ENCODE data around the gene USP30. TPM values are rescaled to one million over a fixed set of nuclear protein-coding genes. Genes with fewer than 3 reads are reported as not detected.

Gene USP30
- total RNA-seq, 1 donor from 2014 or later: 12.1 TPM

DNA sequence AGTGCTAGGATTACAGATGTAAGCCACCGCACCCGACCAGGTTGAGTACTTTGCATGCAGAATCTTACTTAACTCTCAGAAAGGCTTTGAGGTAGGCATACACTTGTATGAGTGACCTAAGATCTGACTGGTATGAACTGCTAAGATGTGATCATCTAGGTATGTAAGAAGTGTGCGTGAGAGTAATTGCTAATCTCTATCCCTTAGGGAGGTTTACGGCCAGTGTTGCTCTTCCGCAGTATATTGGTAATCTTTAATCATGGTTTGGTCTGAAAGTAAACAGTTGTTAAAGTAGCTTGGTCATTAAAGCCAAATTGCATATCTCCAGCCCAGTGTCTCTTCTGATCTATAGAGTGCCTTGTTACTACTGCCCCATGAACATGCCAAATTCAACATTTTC is 52.8 kb downstream of the USP30 start:
- DNase-seq: no peak
- TF ChIP-seq, protein P1, sequence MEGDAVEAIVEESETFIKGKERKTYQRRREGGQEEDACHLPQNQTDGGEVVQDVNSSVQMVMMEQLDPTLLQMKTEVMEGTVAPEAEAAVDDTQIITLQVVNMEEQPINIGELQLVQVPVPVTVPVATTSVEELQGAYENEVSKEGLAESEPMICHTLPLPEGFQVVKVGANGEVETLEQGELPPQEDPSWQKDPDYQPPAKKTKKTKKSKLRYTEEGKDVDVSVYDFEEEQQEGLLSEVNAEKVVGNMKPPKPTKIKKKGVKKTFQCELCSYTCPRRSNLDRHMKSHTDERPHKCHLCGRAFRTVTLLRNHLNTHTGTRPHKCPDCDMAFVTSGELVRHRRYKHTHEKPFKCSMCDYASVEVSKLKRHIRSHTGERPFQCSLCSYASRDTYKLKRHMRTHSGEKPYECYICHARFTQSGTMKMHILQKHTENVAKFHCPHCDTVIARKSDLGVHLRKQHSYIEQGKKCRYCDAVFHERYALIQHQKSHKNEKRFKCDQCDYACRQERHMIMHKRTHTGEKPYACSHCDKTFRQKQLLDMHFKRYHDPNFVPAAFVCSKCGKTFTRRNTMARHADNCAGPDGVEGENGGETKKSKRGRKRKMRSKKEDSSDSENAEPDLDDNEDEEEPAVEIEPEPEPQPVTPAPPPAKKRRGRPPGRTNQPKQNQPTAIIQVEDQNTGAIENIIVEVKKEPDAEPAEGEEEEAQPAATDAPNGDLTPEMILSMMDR (IDR thresholded peaks at IDR 0.05; ENCODE audit: borderline replicate concordance): no peak
- Histone ChIP-seq H3K36me3 (peaks cover 71% of the 10 kb centered on the region), H3K27ac (replicated peaks) (no peak overlapping the region), H3K4me1 (peaks cover 11% of the 10 kb centered on the region), H3K27me3 (ENCODE audit: low read depth) (no peaks in the 10 kb centered on the region), H3K9me3 (replicated peaks) (no peaks in the 10 kb centered on the region), H3K4me3 (no peak overlapping the region)
- intact Hi-C loops (cut with micrococcal nuclease): no loop called here

DNA sequence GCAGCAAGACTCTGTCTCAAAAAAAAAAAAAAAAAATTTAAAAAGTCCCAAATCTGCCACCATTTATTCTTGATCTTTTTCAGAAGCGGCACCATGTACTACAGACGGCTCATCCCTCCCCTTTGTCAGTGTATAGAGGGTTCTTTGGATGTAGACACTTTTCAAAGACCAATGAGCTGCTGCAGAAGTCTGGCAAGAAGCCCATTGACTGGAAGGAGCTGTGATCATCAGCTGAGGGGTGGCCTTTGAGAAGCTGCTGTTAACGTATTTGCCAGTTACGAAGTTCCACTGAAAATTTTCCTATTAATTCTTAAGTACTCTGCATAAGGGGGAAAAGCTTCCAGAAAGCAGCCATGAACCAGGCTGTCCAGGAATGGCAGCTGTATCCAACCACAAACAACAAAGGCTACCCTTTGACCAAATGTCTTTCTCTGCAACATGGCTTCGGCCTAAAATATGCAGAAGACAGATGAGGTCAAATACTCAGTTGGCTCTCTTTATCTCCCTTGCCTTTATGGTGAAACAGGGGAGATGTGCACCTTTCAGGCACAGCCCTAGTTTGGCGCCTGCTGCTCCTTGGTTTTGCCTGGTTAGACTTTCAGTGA is 57.5 kb downstream of the USP30 start:
- H3K4me1 ChIP-seq: peaks cover 44% of the 10 kb centered on the region
- TF ChIP-seq, protein P1 (IDR thresholded peaks at IDR 0.05; ENCODE audit: borderline replicate concordance): no peak
- H3K9me3 ChIP-seq (replicated peaks): no peaks in the 10 kb centered on the region
- no peaks in the 10 kb centered on the region for H3K27me3 ChIP-seq (ENCODE audit: low read depth)
- no peak overlapping the region for H3K4me3 ChIP-seq
- H3K36me3 ChIP-seq: peaks cover 31% of the 10 kb centered on the region
- peak overlapping the region; percentile 97 for H3K27ac ChIP-seq (replicated peaks)
- intact Hi-C loops (cut with micrococcal nuclease): no loop called here
- DNase-seq: no peak

DNA sequence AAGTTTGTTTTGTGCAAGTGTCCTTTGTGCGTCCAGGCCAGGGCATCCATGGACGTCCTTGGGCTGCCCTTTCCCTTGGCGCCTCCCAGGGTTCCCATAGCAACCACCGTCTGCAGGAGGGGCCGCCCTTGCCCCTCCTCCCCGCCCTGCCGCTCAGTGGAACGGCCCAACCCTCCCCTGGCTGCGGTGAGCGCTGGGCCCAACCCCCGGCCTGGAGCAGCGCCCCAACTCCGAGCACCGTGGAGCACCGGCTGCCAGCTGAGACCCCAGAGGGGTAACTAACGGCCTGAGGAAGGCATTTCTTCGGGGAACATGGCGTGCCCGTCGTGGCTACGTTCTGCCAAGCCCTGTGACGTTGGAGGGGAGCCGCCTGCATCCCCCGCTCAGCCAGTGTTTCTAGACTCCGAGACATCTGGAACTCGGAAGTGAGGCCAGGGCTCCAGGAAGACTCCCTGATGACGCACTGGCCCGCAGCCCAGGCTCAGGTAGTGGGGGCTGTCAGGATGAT is 58.7 kb downstream of the USP30 start:
- H3K27me3 ChIP-seq (ENCODE audit: low read depth): no peaks in the 10 kb centered on the region
- H3K4me1 ChIP-seq: peaks cover 55% of the 10 kb centered on the region
- TF ChIP-seq, protein P1 (IDR thresholded peaks at IDR 0.05; ENCODE audit: borderline replicate concordance): no peak
- H3K36me3 ChIP-seq: peaks cover 19% of the 10 kb centered on the region
- H3K9me3 ChIP-seq (replicated peaks): no peaks in the 10 kb centered on the region
- peak overlapping the region; percentile 71 for H3K4me3 ChIP-seq
- peak overlapping the region; percentile 97 for H3K27ac ChIP-seq (replicated peaks)
- intact Hi-C loops (cut with micrococcal nuclease): no loop called here
- peak; percentile 94 for DNase-seq

DNA sequence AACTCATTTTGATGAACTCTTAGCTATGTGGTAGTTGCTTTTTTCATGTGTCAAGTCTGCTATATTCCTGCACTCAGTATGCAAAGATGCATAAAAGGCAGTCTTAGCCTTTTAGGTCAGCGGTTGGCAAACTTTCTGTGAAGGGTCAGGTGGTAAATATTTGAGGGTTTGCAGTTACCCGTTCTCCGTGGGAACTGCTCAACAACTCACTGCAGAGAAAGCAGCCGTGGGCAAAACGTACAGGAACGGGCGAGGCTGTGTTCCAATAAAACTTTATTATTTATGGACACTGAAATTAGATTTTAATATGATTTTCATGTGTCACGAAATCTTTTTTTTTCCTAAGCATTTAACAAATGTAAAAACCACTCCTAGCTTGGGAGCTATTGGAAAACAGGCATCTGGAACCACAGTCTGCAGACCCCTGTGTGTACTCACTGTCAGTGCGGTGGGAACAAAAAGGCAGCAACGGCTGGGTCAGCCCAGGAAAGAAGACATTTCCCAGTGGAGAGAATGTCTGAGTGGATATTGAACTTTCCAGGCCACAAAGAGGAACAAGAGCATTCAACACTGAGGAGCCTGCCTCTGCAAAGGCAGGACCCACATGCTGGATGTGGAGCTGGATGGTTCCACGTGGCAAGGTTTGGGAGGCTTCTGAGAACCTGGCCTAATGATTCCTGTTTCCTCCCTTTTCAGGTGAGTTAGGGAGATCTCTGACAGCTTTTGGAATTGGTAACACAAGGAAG is 60.5 kb downstream of the USP30 start:
- TF ChIP-seq, protein P1 (IDR thresholded peaks at IDR 0.05; ENCODE audit: borderline replicate concordance): no peak
- Histone ChIP-seq H3K9me3 (replicated peaks) (no peaks in the 10 kb centered on the region), H3K4me1 (peaks cover 73% of the 10 kb centered on the region), H3K36me3 (peaks cover 4% of the 10 kb centered on the region), H3K27ac (replicated peaks) (peak overlapping the region; percentile 97), H3K27me3 (ENCODE audit: low read depth) (no peaks in the 10 kb centered on the region), H3K4me3 (peak overlapping the region; percentile 20)
- intact Hi-C loops (cut with micrococcal nuclease): no loop called here
- no peak for DNase-seq

DNA sequence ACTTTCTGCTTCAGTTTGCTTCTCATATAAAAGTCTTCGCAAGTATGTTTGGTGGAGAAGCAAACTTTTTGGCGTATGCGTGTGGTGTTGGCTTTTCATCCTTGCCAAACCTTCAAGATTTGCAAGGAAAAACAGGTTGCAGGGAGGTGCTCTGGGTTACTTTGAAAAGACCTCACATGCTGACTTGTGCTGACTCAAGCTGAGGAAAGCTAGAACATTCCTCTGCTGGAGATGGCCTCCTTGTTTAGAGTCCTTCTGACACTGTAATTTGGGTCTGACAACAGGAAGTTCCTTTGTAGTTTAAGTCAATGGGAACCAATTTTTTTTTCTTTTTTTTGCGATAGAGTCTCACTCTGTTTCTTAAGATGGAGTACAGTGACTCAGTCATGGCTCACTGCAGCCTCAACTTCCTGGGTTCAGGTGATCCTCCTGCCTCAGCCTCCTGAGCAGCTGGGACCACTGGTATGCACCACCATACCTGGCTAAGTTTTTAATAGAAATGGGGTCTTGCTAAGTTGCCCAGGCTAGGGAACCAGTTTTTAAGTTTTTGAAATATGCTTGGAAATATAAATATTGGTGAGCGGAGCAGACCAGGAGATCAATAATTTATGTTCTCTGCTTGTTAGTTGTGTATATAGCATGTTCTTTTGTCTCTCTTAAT is 61.4 kb downstream of the USP30 start:
- Histone ChIP-seq H3K9me3 (replicated peaks) (no peaks in the 10 kb centered on the region), H3K4me1 (peaks cover 82% of the 10 kb centered on the region), H3K4me3 (peak overlapping the region; percentile 20), H3K27ac (replicated peaks) (peak overlapping the region; percentile 97), H3K36me3 (no peaks in the 10 kb centered on the region), H3K27me3 (ENCODE audit: low read depth) (no peaks in the 10 kb centered on the region)
- TF ChIP-seq, protein P1 (IDR thresholded peaks at IDR 0.05; ENCODE audit: borderline replicate concordance): no peak
- no peak for DNase-seq
- intact Hi-C loops (cut with micrococcal nuclease): no loop called here
